GM23338 (cell line): ENCODE data around the gene CLEC12A. TPM values are rescaled to one million over a fixed set of nuclear protein-coding genes. Genes with fewer than 3 reads are reported as not detected.

Experiments used
- ATAC-seq: fragments of 200-7000 bp; cut with Tn5 transposase; 3 replicates; pipeline ENCODE4 v1.9.1; 2020
- DNase-seq: peaks from one replicate; pipeline ENCODE4 v3.0.0-alpha.2; 2015; ENCODE audit warnings: low spot score
- H2AFZ ChIP-seq: fragments of 200-600 bp; sonication (generic); 2 replicates; pipeline ENCODE4 v1.8.0; 2016; ENCODE audit warnings: antibody characterized with exemption, mild to moderate bottlenecking, moderate library complexity
- H3F3A ChIP-seq: fragments of 200-600 bp; sonication (generic); replicated peaks from 2 replicates; pipeline ENCODE4 v1.8.0; 2017; ENCODE audit warnings: antibody characterized with exemption, mixed run types, low read depth
- H3K27ac ChIP-seq: fragments of 200-600 bp; sonication (generic); 2 replicates; pipeline ENCODE4 v1.6.1; 2016; ENCODE audit warnings: low read depth
- H3K27me3 ChIP-seq: fragments of 200-600 bp; sonication (generic); 2 replicates; pipeline ENCODE4 v1.8.0; 2016; ENCODE audit warnings: mild to moderate bottlenecking, mixed run types, moderate library complexity; ENCODE audit not compliant: insufficient read depth
- H3K36me3 ChIP-seq: fragments of 200-600 bp; sonication (generic); 2 replicates; pipeline ENCODE4 v1.8.0; 2016; ENCODE audit warnings: mild to moderate bottlenecking; ENCODE audit not compliant: insufficient read depth
- H3K4me1 ChIP-seq: fragments of 200-600 bp; sonication (generic); 2 replicates; pipeline ENCODE4 v1.8.0; 2016; ENCODE audit warnings: mild to moderate bottlenecking, moderate library complexity; ENCODE audit not compliant: insufficient read depth
- H3K4me2 ChIP-seq: fragments of 200-600 bp; sonication (generic); 2 replicates; pipeline ENCODE4 v1.7.1; 2017; ENCODE audit warnings: mixed run types
- H3K4me3 ChIP-seq: fragments of 200-600 bp; sonication (generic); 2 replicates; pipeline ENCODE4 v1.6.1; 2016; ENCODE audit warnings: mixed run types
- H3K79me2 ChIP-seq: fragments of 200-600 bp; sonication (generic); replicated peaks from 2 replicates; pipeline ENCODE4 v1.8.0; 2017; ENCODE audit warnings: mild to moderate bottlenecking; ENCODE audit not compliant: insufficient read depth
- H3K9me2 ChIP-seq: fragments of 200-600 bp; sonication (generic); 2 replicates; pipeline ENCODE4 v1.8.0; 2017; ENCODE audit not compliant: insufficient read depth
- H4K20me1 ChIP-seq: fragments of 200-600 bp; sonication (generic); replicated peaks from 2 replicates; pipeline ENCODE4 v1.8.0; 2017; ENCODE audit warnings: mild to moderate bottlenecking; ENCODE audit not compliant: insufficient read depth
- H3K27ac Mint-ChIP-seq: 2 replicates; pipeline ENCODE4 v1.8.0; 2020; ENCODE audit warnings: inconsistent platforms, mild to moderate bottlenecking, moderate library complexity, mixed read lengths
- H3K27me3 Mint-ChIP-seq: 3 replicates; pipeline ENCODE4 v1.8.0; 2022; ENCODE audit warnings: low read depth, mild to moderate bottlenecking, moderate library complexity, mixed read lengths, inconsistent platforms; ENCODE audit not compliant: insufficient read depth, poor library complexity
- H3K36me3 Mint-ChIP-seq: 3 replicates; pipeline ENCODE4 v1.8.0; 2021; ENCODE audit warnings: low read depth, mild to moderate bottlenecking, inconsistent platforms, moderate library complexity, mixed read lengths
- H3K4me1 Mint-ChIP-seq: 3 replicates; pipeline ENCODE4 v1.8.0; 2020; ENCODE audit warnings: mild to moderate bottlenecking, inconsistent platforms, mixed read lengths
- H3K4me3 Mint-ChIP-seq: 3 replicates; pipeline ENCODE4 v1.8.0; 2021; ENCODE audit warnings: moderate library complexity, mild to moderate bottlenecking, inconsistent platforms, mixed read lengths
- H3K9me3 Mint-ChIP-seq: 3 replicates; pipeline ENCODE4 v1.8.0; 2020; ENCODE audit warnings: moderate library complexity, mild to moderate bottlenecking, inconsistent platforms, mixed read lengths
- CTCF ChIP-seq, 2 experiments: fragments of 200-600 bp in 1 of 2; sonication (generic) in 1 of 2; conservative IDR thresholded peaks; 2 replicates each; pipeline versions ENCODE4 v1.5.1 to v1.6.1; 2016 to 2017; ENCODE audit warnings: antibody characterized with exemption in 2 of 2, low read depth in 2 of 2, mild to moderate bottlenecking in 2 of 2, moderate library complexity in 1 of 2
- EZH2 ChIP-seq: fragments of 200-600 bp; sonication (generic); IDR thresholded peaks from one replicate; pipeline ENCODE4 v1.8.0; 2017; ENCODE audit warnings: antibody characterized with exemption, mild to moderate bottlenecking, low read depth; ENCODE audit not compliant: unreplicated experiment
- EZH2phosphoT487 ChIP-seq: fragments of 200-600 bp; sonication (generic); IDR thresholded peaks from one replicate; pipeline ENCODE4 v1.8.1; 2018; ENCODE audit warnings: antibody characterized with exemption; ENCODE audit not compliant: unreplicated experiment
- JUNB ChIP-seq: IDR thresholded peaks from one replicate; pipeline ENCODE4 v1.6.1; 2016; ENCODE audit warnings: antibody characterized with exemption; ENCODE audit not compliant: unreplicated experiment
- POLR2AphosphoS5 ChIP-seq: IDR thresholded peaks from 2 replicates; pipeline ENCODE4 v1.6.1; 2016; ENCODE audit warnings: antibody characterized with exemption, low read depth
- REST ChIP-seq: IDR thresholded peaks from one replicate; pipeline ENCODE4 v1.6.1; 2018; ENCODE audit warnings: antibody characterized with exemption; ENCODE audit not compliant: unreplicated experiment
- STAT1 ChIP-seq: IDR thresholded peaks from one replicate; pipeline ENCODE4 v1.6.1; 2016; ENCODE audit warnings: antibody characterized with exemption; ENCODE audit not compliant: unreplicated experiment
- ZNF114 ChIP-seq: fragments of 250-450 bp; sonication (Bioruptor Pico); IDR thresholded peaks from 2 replicates; pipeline ENCODE4 v1.5.0; 2020; ENCODE audit warnings: mild to moderate bottlenecking, moderate library complexity
- ZNF331 ChIP-seq: fragments of 250-450 bp; sonication (Bioruptor Pico); IDR thresholded peaks from 2 replicates; pipeline ENCODE4 v1.5.0; 2020; ENCODE audit warnings: low read depth, mild to moderate bottlenecking, moderate library complexity
- ZNF462 ChIP-seq: fragments of 250-450 bp; sonication (Bioruptor Pico); IDR thresholded peaks from 2 replicates; pipeline ENCODE4 v1.5.0; 2020; ENCODE audit warnings: mild to moderate bottlenecking, moderate library complexity
- polyA plus RNA-seq: library from polyadenylated mRNA; unstranded; fragments of >200 nt; fragmentation: Nextera tagmentation; extraction: Ambion mirVana; gene quantifications from 2 replicates; pipeline ENCODE4 v1.2.1, GENCODE V29; 2016
- total RNA-seq: library from RNA; depleted of rRNA; stranded (reverse); fragments of >200 nt; shearing (Covaris generic); gene quantifications from 2 replicates; pipeline ENCODE4 v1.2.3, GENCODE V29; 2014

Gene CLEC12A
- total and polyA plus RNA-seq, 2 experiments from 2014 or later: not detected

DNA sequence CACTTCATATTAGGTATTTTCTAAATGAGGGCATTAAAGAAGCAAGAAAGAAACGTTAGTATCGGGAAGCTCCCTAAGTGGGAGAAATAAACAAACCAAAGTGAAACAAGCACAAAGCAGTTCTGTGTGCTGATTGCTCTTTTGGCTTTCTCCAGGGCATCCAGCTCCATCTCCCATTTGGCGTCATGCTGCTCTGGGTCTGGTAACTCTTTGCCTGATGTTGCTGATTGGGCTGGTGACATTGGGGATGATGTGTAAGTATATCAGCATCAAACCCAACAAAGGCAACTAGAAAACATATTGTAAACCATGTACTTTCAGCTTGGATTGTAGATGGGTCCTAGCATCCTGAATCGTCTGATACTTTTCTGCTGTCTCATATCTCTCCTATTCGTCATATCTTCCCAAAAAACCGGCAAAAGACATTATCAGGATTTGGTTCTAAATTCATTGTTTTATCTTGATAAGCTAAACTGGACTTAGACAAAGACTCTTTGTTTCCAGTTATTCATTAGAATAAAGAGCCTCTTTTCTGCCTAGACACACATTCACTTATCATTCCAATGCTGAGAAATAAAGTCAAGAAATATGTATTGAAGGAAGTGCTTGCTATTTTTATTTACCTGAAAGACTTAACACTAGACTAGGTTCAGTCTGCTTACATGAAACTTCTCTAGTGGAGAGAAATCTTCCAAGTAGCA lies 41.6 kb downstream of the CLEC12A start:
- Histone ChIP-seq H3K9me2 (no peaks in the 10 kb centered on the region), H3K36me3 (no peaks in the 10 kb centered on the region), H2AFZ (peak overlapping the region; percentile 9; the same call in 1 of the 2 replicates), H3K4me2 (no peak overlapping the region), H3K4me1 (peaks cover 13% of the 10 kb centered on the region), H3K27me3 (no peaks in the 10 kb centered on the region), H4K20me1 (no peaks in the 10 kb centered on the region), H3K4me3 (no peak overlapping the region), H3K79me2 (no peaks in the 10 kb centered on the region), H3K27ac (no peak overlapping the region), H3F3A (no peaks in the 10 kb centered on the region)
- Mint-ChIP-seq H3K4me3 (no peak overlapping the region), H3K9me3 (no peaks in the 10 kb centered on the region), H3K27me3 (no peaks in the 10 kb centered on the region), H3K27ac (no peak overlapping the region), H3K36me3 (no peaks in the 10 kb centered on the region), H3K4me1 (peaks cover 10% of the 10 kb centered on the region)
- TF ChIP-seq STAT1: no peak
- no peak for TF ChIP-seq JUNB
- ATAC-seq (no peak), DNase-seq (no peak)

DNA sequence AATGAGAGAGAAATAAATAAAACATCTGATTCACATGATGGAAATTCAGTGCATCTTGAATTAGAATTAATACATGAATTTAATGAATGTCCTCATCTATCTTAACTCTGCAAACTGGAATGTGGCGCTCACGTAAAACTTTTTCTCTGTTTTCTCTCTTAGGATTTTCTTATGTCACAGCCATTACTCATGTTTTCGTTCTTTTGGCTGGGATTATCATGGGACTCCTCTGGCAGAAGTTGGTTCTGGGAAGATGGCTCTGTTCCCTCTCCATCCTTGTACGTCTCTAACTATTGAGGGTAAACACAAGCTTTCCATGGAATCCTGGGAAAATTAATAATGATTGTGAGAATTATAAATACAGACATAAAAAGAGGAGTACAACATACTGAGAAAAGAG lies 44.2 kb downstream of the CLEC12A start:
- DNase-seq: no peak
- no peak overlapping the region for H3K4me2 ChIP-seq
- TF ChIP-seq POLR2AphosphoS5 (no peak), STAT1 (no peak), CTCF (conservative IDR thresholded peaks at IDR 0.05; ENCODE audit: low read depth in 2 of 2) (no peak), REST (no peak), JUNB (no peak), ZNF331 (CRISPR knock-in tag) (no peak), ZNF462 (no peak), EZH2phosphoT487 (no peak), EZH2 (no peak), ZNF114 (no peak)

More for the DNA sequence above, 44.2 kb downstream of the CLEC12A start:
- no peaks in the 10 kb centered on the region for H3K79me2 ChIP-seq
- Mint-ChIP-seq H3K4me3 (no peak overlapping the region), H3K4me1 (peaks cover 10% of the 10 kb centered on the region), H3K9me3 (no peaks in the 10 kb centered on the region), H3K27ac (no peak overlapping the region), H3K27me3 (no peaks in the 10 kb centered on the region), H3K36me3 (no peaks in the 10 kb centered on the region)
- H3K4me1 ChIP-seq: peaks cover 15% of the 10 kb centered on the region
- H4K20me1 ChIP-seq: no peaks in the 10 kb centered on the region
- ATAC-seq: no peak
- no peak overlapping the region for H2AFZ ChIP-seq
- H3K4me3 ChIP-seq: no peak overlapping the region
- no peaks in the 10 kb centered on the region for H3K9me2 ChIP-seq
- H3K36me3 ChIP-seq: no peaks in the 10 kb centered on the region
- H3F3A ChIP-seq: no peaks in the 10 kb centered on the region
- H3K27me3 ChIP-seq: no peaks in the 10 kb centered on the region
- H3K27ac ChIP-seq: no peak overlapping the region
